ENCODE results near the gene PCDH9. TPM values are rescaled to one million over a fixed set of nuclear protein-coding genes. Genes with fewer than 3 reads are reported as not detected.

Gene PCDH9
- total and polyA plus RNA-seq, 2 of the 13 experiments (the other 11 are each of a cell fraction or from before 2014, with no cell fraction given): 0.09 TPM; not detected in 1

DNA sequence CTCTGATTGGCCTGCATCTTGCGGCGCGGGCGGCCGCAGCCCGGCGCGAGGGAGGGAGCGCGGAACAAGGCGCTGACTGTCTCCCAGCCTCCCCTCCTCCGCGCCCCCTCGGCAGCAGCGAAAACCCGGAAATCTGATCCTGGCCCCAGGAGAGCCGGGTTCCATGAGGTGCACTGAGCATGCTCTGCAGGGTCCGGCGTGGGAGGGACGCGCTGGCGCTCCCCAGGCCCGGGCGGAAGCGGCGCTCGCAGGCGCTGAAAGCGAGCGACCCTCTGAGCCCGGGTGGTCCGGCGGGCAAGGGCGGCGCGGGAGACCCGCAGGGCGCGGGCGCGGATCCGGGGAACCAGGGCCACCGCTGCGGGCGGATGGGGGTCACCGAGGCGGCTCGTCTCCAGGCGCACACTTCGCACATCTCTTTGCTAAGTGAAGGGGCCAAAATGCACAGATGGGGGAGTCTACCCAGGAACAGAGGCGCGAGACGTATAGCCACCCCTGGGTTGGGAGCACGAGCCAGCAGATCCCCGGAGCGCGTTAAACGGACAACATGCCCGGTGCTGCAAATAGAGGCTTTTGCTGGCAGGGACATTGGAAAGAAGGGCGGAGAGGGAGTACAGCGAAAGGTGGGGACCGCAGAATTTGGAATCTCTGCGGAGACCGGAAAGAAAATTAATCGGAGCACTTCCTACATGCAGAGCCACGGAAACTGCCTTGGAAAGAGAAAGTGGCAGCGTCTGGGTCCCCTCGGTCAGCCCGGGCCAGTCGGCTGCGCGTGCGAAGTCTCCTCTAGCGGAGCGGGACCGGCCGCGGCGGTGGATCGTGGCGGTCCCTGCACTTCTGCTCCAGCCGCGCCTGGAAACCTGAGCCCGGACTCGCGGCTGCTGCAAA is 510 bp upstream of the PCDH9 start (continued):
- TF ChIP-seq NFYC (CRISPR knock-in tag; IDR thresholded peaks at IDR 0.05) (peak; percentile 80), RXRA (CRISPR knock-in tag; IDR thresholded peaks at IDR 0.05) (0 out of 2 replicates have a peak, but pooled peaks have one; percentile 25), NPAS2 (CRISPR knock-in tag; IDR thresholded peaks at IDR 0.05; ENCODE audit: borderline replicate concordance) (no peak), NKX3-1 (CRISPR knock-in tag; IDR thresholded peaks at IDR 0.05) (peak; percentile 70; the same call in 1 of the 2 replicates), ZNF232 (CRISPR knock-in tag; IDR thresholded peaks at IDR 0.05; ENCODE audit: borderline replicate concordance) (no peak), KMT2A (CRISPR knock-in tag; IDR thresholded peaks at IDR 0.05) (no peak), BRCA1 (CRISPR knock-in tag; IDR thresholded peaks at IDR 0.05) (no peak; the same call in 1 of the 2 replicates), KMT2B (CRISPR knock-in tag; IDR thresholded peaks at IDR 0.05) (peak; percentile 58), ZSCAN29 (CRISPR knock-in tag; conservative IDR thresholded peaks at IDR 0.05) (0 out of 2 replicates have a peak, but pooled peaks have one; percentile 16), ZNF672 (CRISPR knock-in tag; IDR thresholded peaks at IDR 0.05) (no peak), ZBTB39 (CRISPR knock-in tag; IDR thresholded peaks at IDR 0.05) (no peak), BRD4 (CRISPR knock-in tag; IDR thresholded peaks at IDR 0.05) (0 out of 2 replicates have a peak, but pooled peaks have one; percentile 54), TOPORS (CRISPR knock-in tag; IDR thresholded peaks at IDR 0.05) (no peak; the same call in 1 of the 2 replicates), HNF1B (CRISPR knock-in tag; IDR thresholded peaks at IDR 0.05) (peak; percentile 44; the same call in 1 of the 2 replicates), ZNF331 (CRISPR knock-in tag; IDR thresholded peaks at IDR 0.05) (peak; percentile 85; the same call in 1 of the 2 replicates), SRY (CRISPR knock-in tag; IDR thresholded peaks at IDR 0.05) (no peak; the same call in 1 of the 2 replicates), ZNF841 (CRISPR knock-in tag; IDR thresholded peaks at IDR 0.05; ENCODE audit: borderline replicate concordance) (no peak), FOSL1 (CRISPR knock-in tag; IDR thresholded peaks at IDR 0.05; ENCODE audit: borderline replicate concordance) (no peak), XRCC5 (optimal IDR thresholded peaks at IDR 0.05; ENCODE audit: low read length) (peak; percentile 73), ATF7 (IDR thresholded peaks at IDR 0.05) (no peak), ATF7 (CRISPR knock-in tag; IDR thresholded peaks at IDR 0.05) (no peak), ZKSCAN8 (CRISPR knock-in tag; IDR thresholded peaks at IDR 0.05; ENCODE audit: borderline replicate concordance) (0 out of 2 replicates have a peak, but pooled peaks have one; percentile 20), HNRNPLL (IDR thresholded peaks at IDR 0.05; ENCODE audit: low read depth, low read length, poor library complexity, severe bottlenecking) (peak; percentile 79), TEAD2 (CRISPR knock-in tag; IDR thresholded peaks at IDR 0.05) (no peak)
- TF ChIP-seq, protein P1, sequence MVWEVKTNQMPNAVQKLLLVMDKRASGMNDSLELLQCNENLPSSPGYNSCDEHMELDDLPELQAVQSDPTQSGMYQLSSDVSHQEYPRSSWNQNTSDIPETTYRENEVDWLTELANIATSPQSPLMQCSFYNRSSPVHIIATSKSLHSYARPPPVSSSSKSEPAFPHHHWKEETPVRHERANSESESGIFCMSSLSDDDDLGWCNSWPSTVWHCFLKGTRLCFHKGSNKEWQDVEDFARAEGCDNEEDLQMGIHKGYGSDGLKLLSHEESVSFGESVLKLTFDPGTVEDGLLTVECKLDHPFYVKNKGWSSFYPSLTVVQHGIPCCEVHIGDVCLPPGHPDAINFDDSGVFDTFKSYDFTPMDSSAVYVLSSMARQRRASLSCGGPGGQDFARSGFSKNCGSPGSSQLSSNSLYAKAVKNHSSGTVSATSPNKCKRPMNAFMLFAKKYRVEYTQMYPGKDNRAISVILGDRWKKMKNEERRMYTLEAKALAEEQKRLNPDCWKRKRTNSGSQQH (CRISPR knock-in tag; IDR thresholded peaks at IDR 0.05; ENCODE audit: low read depth): no peak; the same call in 1 of the 2 replicates
- TF ChIP-seq, protein P2, sequence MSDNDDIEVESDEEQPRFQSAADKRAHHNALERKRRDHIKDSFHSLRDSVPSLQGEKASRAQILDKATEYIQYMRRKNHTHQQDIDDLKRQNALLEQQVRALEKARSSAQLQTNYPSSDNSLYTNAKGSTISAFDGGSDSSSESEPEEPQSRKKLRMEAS (IDR thresholded peaks at IDR 0.05): peak; percentile 79
